HG02981 (cell line): ENCODE results near the gene EIF4G1.

Experiments
- ATAC-seq: cut with Tn5 transposase; IDR thresholded peaks from one replicate; pipeline ENCODE4 v1.9.1; 2021; ENCODE audit warnings: mild to moderate bottlenecking, moderate library complexity; ENCODE audit not compliant: unreplicated experiment

EIF4G1 gene

GRCh38 chr3:184381261-184382224 is 67.1 kb downstream of the EIF4G1 start:
- ATAC-seq = no peak

DNA sequence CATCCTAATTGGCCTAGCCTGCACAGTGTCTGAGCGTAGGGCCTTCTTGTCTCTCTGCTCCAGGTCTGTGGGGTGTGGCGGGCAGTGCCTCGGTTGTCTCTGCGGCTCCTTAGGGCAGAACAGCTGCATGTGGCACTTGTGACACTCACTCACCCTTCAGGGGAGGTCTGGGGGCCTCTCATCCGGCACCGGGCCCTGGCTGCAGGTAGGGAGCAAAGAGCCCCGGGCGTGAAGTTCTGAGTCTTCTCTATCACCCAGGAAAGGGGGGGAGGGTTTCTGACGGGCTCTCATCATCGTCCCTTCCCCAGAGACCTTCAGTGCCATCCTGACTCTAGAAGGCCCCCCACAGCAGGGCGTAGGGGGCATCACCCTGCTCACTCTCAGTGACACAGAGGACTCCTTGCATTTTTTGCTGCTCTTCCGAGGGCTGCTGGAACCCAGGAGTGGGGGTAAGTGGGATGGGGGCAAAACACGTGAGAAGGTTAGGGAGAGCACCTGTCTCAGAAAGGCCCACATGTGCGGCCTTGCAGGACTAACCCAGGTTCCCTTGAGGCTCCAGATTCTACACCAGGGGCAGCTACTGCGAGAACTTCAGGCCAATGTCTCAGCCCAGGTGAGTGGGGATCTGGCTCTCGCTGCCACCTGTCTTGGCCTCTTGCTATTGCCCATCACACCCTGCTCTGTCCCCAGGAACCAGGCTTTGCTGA is 68.1 kb downstream of the EIF4G1 start:
- ATAC-seq = no peak

GRCh38 chr3:184383033-184383740 is 68.8 kb downstream of the EIF4G1 start:
- ATAC-seq = no peak

GRCh38 chr3:184384342-184384741 is 69.9 kb downstream of the EIF4G1 start:
- no peak for ATAC-seq
